Regular cardiac myocyte (primary cell): ENCODE measurements around the gene ARID4A. TPM values are rescaled to one million over a fixed set of nuclear protein-coding genes. Genes with fewer than 3 reads are reported as not detected.

ENCODE experiments used
- total RNA-seq: library from RNA; depleted of rRNA; stranded (reverse); fragments of >200 nt; gene quantifications from 2 replicates; pipeline ENCODE4 v1.2.3, GENCODE V29; 2014

The ARID4A gene, protein sequence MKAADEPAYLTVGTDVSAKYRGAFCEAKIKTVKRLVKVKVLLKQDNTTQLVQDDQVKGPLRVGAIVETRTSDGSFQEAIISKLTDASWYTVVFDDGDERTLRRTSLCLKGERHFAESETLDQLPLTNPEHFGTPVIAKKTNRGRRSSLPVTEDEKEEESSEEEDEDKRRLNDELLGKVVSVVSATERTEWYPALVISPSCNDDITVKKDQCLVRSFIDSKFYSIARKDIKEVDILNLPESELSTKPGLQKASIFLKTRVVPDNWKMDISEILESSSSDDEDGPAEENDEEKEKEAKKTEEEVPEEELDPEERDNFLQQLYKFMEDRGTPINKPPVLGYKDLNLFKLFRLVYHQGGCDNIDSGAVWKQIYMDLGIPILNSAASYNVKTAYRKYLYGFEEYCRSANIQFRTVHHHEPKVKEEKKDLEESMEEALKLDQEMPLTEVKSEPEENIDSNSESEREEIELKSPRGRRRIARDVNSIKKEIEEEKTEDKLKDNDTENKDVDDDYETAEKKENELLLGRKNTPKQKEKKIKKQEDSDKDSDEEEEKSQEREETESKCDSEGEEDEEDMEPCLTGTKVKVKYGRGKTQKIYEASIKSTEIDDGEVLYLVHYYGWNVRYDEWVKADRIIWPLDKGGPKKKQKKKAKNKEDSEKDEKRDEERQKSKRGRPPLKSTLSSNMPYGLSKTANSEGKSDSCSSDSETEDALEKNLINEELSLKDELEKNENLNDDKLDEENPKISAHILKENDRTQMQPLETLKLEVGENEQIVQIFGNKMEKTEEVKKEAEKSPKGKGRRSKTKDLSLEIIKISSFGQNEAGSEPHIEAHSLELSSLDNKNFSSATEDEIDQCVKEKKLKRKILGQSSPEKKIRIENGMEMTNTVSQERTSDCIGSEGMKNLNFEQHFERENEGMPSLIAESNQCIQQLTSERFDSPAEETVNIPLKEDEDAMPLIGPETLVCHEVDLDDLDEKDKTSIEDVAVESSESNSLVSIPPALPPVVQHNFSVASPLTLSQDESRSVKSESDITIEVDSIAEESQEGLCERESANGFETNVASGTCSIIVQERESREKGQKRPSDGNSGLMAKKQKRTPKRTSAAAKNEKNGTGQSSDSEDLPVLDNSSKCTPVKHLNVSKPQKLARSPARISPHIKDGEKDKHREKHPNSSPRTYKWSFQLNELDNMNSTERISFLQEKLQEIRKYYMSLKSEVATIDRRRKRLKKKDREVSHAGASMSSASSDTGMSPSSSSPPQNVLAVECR
- total RNA-seq: 6.5 and 6.8 TPM in 2 replicates

DNA sequence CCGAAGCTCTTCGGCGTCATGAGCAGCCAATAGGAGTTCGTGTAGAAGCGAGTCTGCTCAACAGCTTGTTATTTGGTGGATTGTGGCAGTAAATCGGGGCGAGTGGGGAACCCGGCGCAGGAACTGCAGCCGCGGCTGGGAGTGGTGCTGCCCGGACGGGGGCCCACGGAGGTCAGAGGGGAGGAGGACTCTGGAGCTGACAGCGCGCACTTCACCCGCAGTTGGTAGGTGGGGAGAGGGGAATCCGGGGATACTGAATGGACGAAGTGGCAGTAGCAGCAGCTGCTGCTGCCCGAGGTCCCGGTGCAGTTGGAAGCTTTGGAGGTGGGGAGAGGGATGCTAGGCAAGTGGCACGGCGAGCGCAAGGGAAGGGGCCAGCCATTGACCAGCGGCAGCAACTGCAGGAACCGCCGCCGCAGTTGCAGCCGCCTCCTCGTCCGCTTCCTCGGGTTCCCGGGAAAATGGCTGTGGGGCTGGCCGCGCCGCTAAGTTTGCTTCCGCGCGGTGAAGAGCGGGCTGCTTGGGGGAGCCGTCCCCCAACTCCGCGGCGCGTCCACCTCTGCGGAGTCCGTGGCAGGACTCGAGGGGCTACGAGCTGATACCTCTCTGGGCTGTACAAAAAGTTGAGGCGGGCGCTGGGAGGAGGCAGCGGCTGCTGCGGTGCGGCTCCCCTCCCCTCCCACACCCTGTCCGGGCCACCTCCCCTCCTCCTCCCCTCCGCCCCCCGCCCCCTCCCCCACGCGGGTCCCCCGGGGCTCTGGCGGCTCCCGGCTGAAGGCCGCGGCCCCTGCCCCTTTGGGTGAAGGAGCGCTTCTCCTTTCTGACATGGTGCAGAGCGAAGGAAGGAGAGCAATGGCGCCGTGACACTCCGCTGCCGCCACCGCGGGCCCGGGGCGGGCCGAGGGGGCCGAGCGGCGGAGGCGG is at the start of gene ARID4A:
TSS of gene ARID4A (plus strand) at position 79 of the 924 bp plus-strand sequence. CDS start 1,300 bp downstream, outside the sequence.

DNA sequence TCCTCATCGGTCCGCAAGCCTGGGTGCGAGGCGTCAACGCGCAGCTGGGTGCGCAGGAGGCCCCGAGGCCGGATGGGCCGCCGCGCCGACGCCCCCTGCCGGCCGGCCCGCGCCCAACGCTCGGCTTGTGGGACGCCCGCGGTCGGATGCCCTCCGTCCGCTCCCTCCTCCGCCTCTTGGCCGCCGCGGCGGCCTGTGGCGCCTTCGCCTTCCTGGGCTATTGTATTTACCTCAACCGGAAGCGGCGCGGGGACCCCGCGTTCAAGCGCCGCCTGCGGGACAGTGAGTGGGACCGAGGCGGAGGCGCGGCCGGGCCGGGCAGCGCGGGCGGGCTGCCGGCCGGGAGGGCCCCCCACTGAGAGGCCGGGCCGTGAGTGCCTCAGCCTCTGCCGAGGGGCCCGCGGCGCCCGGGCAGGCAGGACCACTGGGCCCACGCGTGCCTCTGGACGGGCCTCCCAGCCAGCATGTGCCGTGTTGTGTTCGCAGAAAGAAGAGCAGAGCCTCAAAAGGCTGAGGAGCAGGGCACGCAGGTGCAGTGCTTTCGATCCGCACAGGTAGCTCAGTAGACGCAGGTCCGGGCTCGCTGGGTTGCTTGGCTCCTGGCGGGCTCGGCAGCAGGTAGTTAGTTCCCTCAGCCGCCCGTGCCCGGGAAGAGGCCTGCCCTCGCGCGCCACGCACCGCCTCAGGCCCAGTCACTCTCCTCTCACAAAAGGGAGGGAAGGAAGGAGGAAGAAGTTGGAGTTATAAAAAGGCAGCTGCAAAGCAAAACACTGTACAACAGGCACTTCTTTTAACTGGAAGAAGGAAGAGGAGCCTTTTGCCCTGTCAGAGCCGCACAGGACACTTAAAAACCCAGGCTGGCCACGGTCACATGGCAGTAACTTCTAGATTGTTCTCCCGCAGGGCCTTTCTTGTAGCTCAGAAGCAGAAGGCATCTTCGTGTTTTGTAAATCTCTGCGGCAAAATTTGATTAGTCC is 97.7 kb downstream of the ARID4A start, which contains the start of gene TOMM20L:
TSS of gene TOMM20L (plus strand) at position 119 of the 977 bp plus-strand sequence. CDS start at position 147, 28 bp downstream.

Other genes starting within 250 kb of the ARID4A start
- gene ARMH4, start 146.3 kb upstream of the ARID4A start, total RNA-seq: 0.96 and 5.1 TPM in 2 replicates
- 49.7 and 55.8 TPM in 2 replicates for gene ACTR10, start 98.4 kb upstream of the ARID4A start, total RNA-seq
- gene PSMA3, start 53.7 kb upstream of the ARID4A start, total RNA-seq: 66.8 and 214 TPM in 2 replicates
- gene TOMM20L, start 97.4 kb downstream of the ARID4A start, total RNA-seq: not detected in 2 replicates
- 11.8 and 25.3 TPM in 2 replicates for gene TIMM9, start 129.0 kb downstream of the ARID4A start, total RNA-seq
- 22.3 and 34.1 TPM in 2 replicates for gene KIAA0586, start 129.2 kb downstream of the ARID4A start, total RNA-seq